Upper lobe of right lung (tissue), 1 donor: ENCODE results near the gene WDR47. TPM values are rescaled to one million over a fixed set of nuclear protein-coding genes. Genes with fewer than 3 reads are reported as not detected.

Experiments used
- ATAC-seq: fragments of 200-7000 bp; cut with Tn5 transposase; one replicate; pipeline ENCODE4 v1.9.1; 2020; ENCODE audit warnings: mild to moderate bottlenecking, moderate library complexity
- DNase-seq: peaks from one replicate; pipeline ENCODE4 v3.0.0-alpha.2; 2020
- H3K27ac ChIP-seq: fragments of 200-600 bp; one replicate; pipeline ENCODE4 v1.8.0; 2022
- H3K27me3 ChIP-seq: fragments of 200-600 bp; one replicate; pipeline ENCODE4 v1.8.0; 2022; ENCODE audit warnings: mild to moderate bottlenecking
- H3K36me3 ChIP-seq: fragments of 200-600 bp; one replicate; pipeline ENCODE4 v1.8.0; 2022
- H3K4me1 ChIP-seq: fragments of 200-600 bp; one replicate; pipeline ENCODE4 v1.8.0; 2022
- H3K4me3 ChIP-seq: fragments of 200-600 bp; one replicate; pipeline ENCODE4 v1.8.0; 2022; ENCODE audit warnings: mild to moderate bottlenecking
- H3K9me3 ChIP-seq: fragments of 200-600 bp; one replicate; pipeline ENCODE4 v1.8.0; 2022
- CTCF ChIP-seq: fragments of 200-600 bp; IDR thresholded peaks from one replicate; pipeline ENCODE4 v1.8.0; 2022; ENCODE audit warnings: antibody characterized with exemption
- intact Hi-C: fragments of 100-400 bp; cut with DNase I; formaldehyde crosslinking; loops from one replicate; pipeline ENCODE4 v1.11.0; 2022
- total RNA-seq: library from RNA; stranded (reverse); fragmentation: NEBNext Ultra II Directional; extraction: Animal tissue kit (Norgen Biotek cat#: 25700); gene quantifications from one replicate; pipeline ENCODE4 v1.2.1, GENCODE V29; 2021
- donor health status: DM: no; HTN: yes; CAD: no; lungs with severe emphysema.

The WDR47 gene
- total RNA-seq, 1 donor from 2014 or later: 14.7 TPM

GRCh38 chr1:108960719-108961118 lies 81.2 kb downstream of the WDR47 start:
- intact Hi-C loops: no loop called here
- no peaks in the 10 kb centered on the region for H3K9me3 ChIP-seq
- no peak overlapping the region for H3K4me3 ChIP-seq
- peaks cover 24% of the 10 kb centered on the region for H3K4me1 ChIP-seq
- TF ChIP-seq CTCF: no peak
- DNase-seq (no peak), ATAC-seq (no peak)
- no peaks in the 10 kb centered on the region for H3K36me3 ChIP-seq
- no peaks in the 10 kb centered on the region for H3K27me3 ChIP-seq
- no peak overlapping the region for H3K27ac ChIP-seq

- ATAC-seq (no peak), DNase-seq (no peak)
- TF ChIP-seq CTCF: no peak
- Histone ChIP-seq H3K36me3 (no peaks in the 10 kb centered on the region), H3K27ac (no peak overlapping the region), H3K27me3 (no peaks in the 10 kb centered on the region), H3K9me3 (no peaks in the 10 kb centered on the region), H3K4me3 (no peak overlapping the region), H3K4me1 (peaks cover 24% of the 10 kb centered on the region)
- intact Hi-C loops: no loop called here
These were observed 84.0 kb downstream of the WDR47 start for GRCh38 chr1:108957888-108958287.

- no peak overlapping the region for H3K4me3 ChIP-seq
- intact Hi-C loops: no loop called here
- H3K36me3 ChIP-seq: no peaks in the 10 kb centered on the region
- TF ChIP-seq CTCF: no peak
- no peak for ATAC-seq
- no peaks in the 10 kb centered on the region for H3K9me3 ChIP-seq
- H3K27ac ChIP-seq: no peak overlapping the region
- peaks cover 9% of the 10 kb centered on the region for H3K4me1 ChIP-seq
- DNase-seq: no peak
- no peaks in the 10 kb centered on the region for H3K27me3 ChIP-seq
These were observed 86.0 kb downstream of the WDR47 start for GRCh38 chr1:108955881-108956280.

GRCh38 chr1:108955111-108955510 lies 86.8 kb downstream of the WDR47 start:
- no peak for TF ChIP-seq CTCF
- H3K27ac ChIP-seq: no peak overlapping the region
- no peak overlapping the region for H3K4me3 ChIP-seq
- DNase-seq (no peak), ATAC-seq (no peak)
- intact Hi-C loops: no loop called here
- H3K9me3 ChIP-seq: no peaks in the 10 kb centered on the region
- H3K27me3 ChIP-seq: no peaks in the 10 kb centered on the region
- peaks cover 6% of the 10 kb centered on the region for H3K4me1 ChIP-seq
- no peaks in the 10 kb centered on the region for H3K36me3 ChIP-seq

GRCh38 chr1:108953452-108953851 lies 88.5 kb downstream of the WDR47 start:
- no peaks in the 10 kb centered on the region for H3K27me3 ChIP-seq
- DNase-seq (no peak), ATAC-seq (no peak)
- H3K9me3 ChIP-seq: no peaks in the 10 kb centered on the region
- TF ChIP-seq CTCF: no peak
- intact Hi-C loops: no loop called here
- no peak overlapping the region for H3K27ac ChIP-seq
- H3K4me3 ChIP-seq: no peak overlapping the region
- no peaks in the 10 kb centered on the region for H3K36me3 ChIP-seq
- peaks cover 6% of the 10 kb centered on the region for H3K4me1 ChIP-seq

- Histone ChIP-seq H3K36me3 (peaks cover 14% of the 10 kb centered on the region), H3K4me3 (no peak overlapping the region), H3K27ac (no peak overlapping the region), H3K27me3 (no peaks in the 10 kb centered on the region), H3K9me3 (no peaks in the 10 kb centered on the region), H3K4me1 (peaks cover 7% of the 10 kb centered on the region)
- DNase-seq: no peak
- ATAC-seq: no peak
- intact Hi-C loops: no loop called here
- TF ChIP-seq CTCF: no peak
These were observed 90.7 kb downstream of the WDR47 start for GRCh38 chr1:108951242-108951641.
